HepG2 (cell line): ENCODE measurements around the gene F12. TPM values are rescaled to one million over a fixed set of nuclear protein-coding genes. Genes with fewer than 3 reads are reported as not detected.

Source experiments
- CTCF ChIP-seq: sonication (generic); formaldehyde crosslinking; IDR thresholded peaks from 2 replicates; pipeline ENCODE4 v1.5.0; 2020; ENCODE audit warnings: mild to moderate bottlenecking, missing genetic modification reagents, moderate library complexity
- ELK4 ChIP-seq: sonication (generic); formaldehyde crosslinking; IDR thresholded peaks from 2 replicates; pipeline ENCODE4 v1.9.0; 2021; ENCODE audit warnings: missing genetic modification reagents, borderline replicate concordance
- GPBP1L1 ChIP-seq: sonication (generic); formaldehyde crosslinking; IDR thresholded peaks from 2 replicates; pipeline ENCODE4 v1.5.0; 2020; ENCODE audit warnings: mild to moderate bottlenecking, missing genetic modification reagents
- HOXA3 ChIP-seq: sonication (generic); formaldehyde crosslinking; IDR thresholded peaks from 2 replicates; pipeline ENCODE4 v1.5.0; 2020; ENCODE audit warnings: missing genetic modification reagents
- HOXA5 ChIP-seq: sonication (generic); formaldehyde crosslinking; IDR thresholded peaks from 2 replicates; pipeline ENCODE4 v1.4.0; 2020; ENCODE audit warnings: missing genetic modification reagents
- KMT2A ChIP-seq: sonication (generic); formaldehyde crosslinking; IDR thresholded peaks from 2 replicates; pipeline ENCODE4 v1.4.0; 2020; ENCODE audit warnings: missing genetic modification reagents
- MAFK ChIP-seq, 2 experiments: IDR thresholded peaks in 1 of 2; conservative IDR thresholded peaks in 1 of 2; 2 replicates each; pipeline ENCODE4 v1.6.1; 2011; ENCODE audit warnings: improper control_type of control experiment in 2 of 2, low read length in 2 of 2
- MTERF4 ChIP-seq: sonication (generic); formaldehyde crosslinking; IDR thresholded peaks from 2 replicates; pipeline ENCODE4 v1.8.0; 2023; ENCODE audit warnings: mild to moderate bottlenecking, missing genetic modification reagents
- NFKB2 ChIP-seq: sonication (generic); formaldehyde crosslinking; IDR thresholded peaks from 2 replicates; pipeline ENCODE4 v1.4.0; 2020; ENCODE audit warnings: missing genetic modification reagents, borderline replicate concordance
- POLR2AphosphoS2 ChIP-seq: IDR thresholded peaks from 2 replicates; pipeline ENCODE4 v1.6.1; 2011; ENCODE audit warnings: low read depth, low read length, improper control_type of control experiment
- ZHX2 ChIP-seq, 2 experiments: sonication (generic) in 1 of 2; formaldehyde crosslinking in 1 of 2; IDR thresholded peaks; 2 replicates each; pipeline versions ENCODE4 v1.6.1 to v1.9.0; 2014 to 2022; ENCODE audit warnings: antibody characterized with exemption in 1 of 2, borderline replicate concordance in 1 of 2, inconsistent platforms in 1 of 2, low read depth in 1 of 2, missing genetic modification reagents in 1 of 2
- ZNF564 ChIP-seq: sonication (generic); formaldehyde crosslinking; IDR thresholded peaks from 2 replicates; pipeline ENCODE4 v1.8.1; 2023; ENCODE audit warnings: mild to moderate bottlenecking, missing genetic modification reagents
- ZNF790 ChIP-seq: sonication (generic); formaldehyde crosslinking; IDR thresholded peaks from 2 replicates; pipeline ENCODE4 v1.8.0; 2022; ENCODE audit warnings: missing genetic modification reagents, mild to moderate bottlenecking, borderline replicate concordance
- ZSCAN20 ChIP-seq: sonication (generic); formaldehyde crosslinking; IDR thresholded peaks from 2 replicates; pipeline ENCODE4 v1.4.0; 2020; ENCODE audit warnings: missing genetic modification reagents, mild to moderate bottlenecking, borderline replicate concordance
- polyA plus RNA-seq, 8 experiments: library from polyadenylated mRNA; depleted of rRNA in 3 of 8; stranded (reverse) in 7 of 8; unstranded in 1 of 8; fragments of >200 nt; fragmentation: Illumina TruSeq in 4 of 8; extraction: Trizol in 4 of 8; gene quantifications; 2 replicates each; pipeline versions ENCODE4 v1.2.1 to v1.2.3, GENCODE V29; 2011 to 2016; ENCODE audit warnings: low read depth in 4 of 8, missing spikeins in 1 of 8, mixed read lengths in 1 of 8; ENCODE audit not compliant: insufficient read depth in 1 of 8
- total RNA-seq, 5 experiments: library from RNA; depleted of rRNA; stranded (reverse); fragments of >200 nt; fragmentation: Illumina TruSeq; extraction: Trizol; gene quantifications; 2 replicates each; pipeline ENCODE4 v1.2.3, GENCODE V29; 2016; ENCODE audit warnings: low read depth in 1 of 5

The F12 gene
- total and polyA plus RNA-seq, 2 of the 13 experiments (the other 11 are each of a cell fraction or from before 2014, with no cell fraction given): 2.5 to 3.0 TPM

GRCh38 chr5:177403792-177404640 is 5.3 kb downstream of the F12 start (continued):
- TF ChIP-seq ZSCAN20 (CRISPR knock-in tag) (peak; percentile 63; the same call in 1 of the 2 replicates), ZNF564 (no peak), NFKB2 (0 out of 2 replicates have a peak, but pooled peaks have one; percentile 9), HOXA3 (CRISPR knock-in tag) (peak; percentile 67), MAFK (conservative IDR thresholded peaks at IDR 0.05 in 1 of 2, IDR thresholded peaks at IDR 0.05 in 1 of 2; ENCODE audit: low read length in 2 of 2) (no peak), MTERF4 (CRISPR knock-in tag) (0 out of 2 replicates have a peak, but pooled peaks have one; percentile 36), ZHX2 (IDR thresholded peaks at IDR 0.05; ENCODE audit: low read depth) (0 out of 2 replicates have a peak, but pooled peaks have one; percentile 25), ZHX2 (CRISPR knock-in tag; IDR thresholded peaks at IDR 0.05; ENCODE audit: borderline replicate concordance) (no peak), ELK4 (CRISPR knock-in tag) (no peak), ZNF790 (peak; percentile 72; the same call in 1 of the 2 replicates), GPBP1L1 (CRISPR knock-in tag) (no peak), POLR2AphosphoS2 (no peak), HOXA5 (CRISPR knock-in tag) (no peak), CTCF (CRISPR knock-in tag) (peak; percentile 86), KMT2A (CRISPR knock-in tag) (0 out of 2 replicates have a peak, but pooled peaks have one; percentile 23)
